Kidney epithelial cell (primary cell): Measurements from ENCODE around the gene ZNF267. TPM values are rescaled to one million over a fixed set of nuclear protein-coding genes. Genes with fewer than 3 reads are reported as not detected.
"Not testable (repeated sequence)": the region's sequence is repeated elsewhere in the genome, so short reads cannot be mapped to it uniquely, and the experiment has no call there.

Source experiments
- DNase-seq: peaks from one replicate; pipeline ENCODE4 v3.0.0-alpha.2; 2010; ENCODE audit warnings: low read depth
- H3K27me3 ChIP-seq: 2 replicates; pipeline ENCODE4 v1.6.0; 2011; ENCODE audit warnings: low read length; ENCODE audit not compliant: control insufficient read depth, insufficient read depth
- H3K36me3 ChIP-seq: 2 replicates; pipeline ENCODE4 v1.5.1; 2011; ENCODE audit warnings: low read length; ENCODE audit not compliant: control insufficient read depth, insufficient read depth
- H3K4me3 ChIP-seq: 2 replicates; pipeline ENCODE4 v1.5.1; 2011; ENCODE audit warnings: low read depth, mild to moderate bottlenecking, control low read depth, low read length
- total RNA-seq: library from RNA; depleted of rRNA; stranded (reverse); fragments of >200 nt; gene quantifications from 2 replicates; pipeline ENCODE4 v1.2.3, GENCODE V29; 2015
- TF ChIP-seq, protein P1 (sequence below): IDR thresholded peaks from 2 replicates; pipeline ENCODE4 v1.5.1; 2011; ENCODE audit warnings: mild to moderate bottlenecking, moderate library complexity, low read length, control low read depth, inconsistent platforms; ENCODE audit not compliant: insufficient read depth, poor library complexity, severe bottlenecking

ZNF267 gene
- total RNA-seq, result 16.5 and 32.3 TPM in 2 replicates

DNA sequence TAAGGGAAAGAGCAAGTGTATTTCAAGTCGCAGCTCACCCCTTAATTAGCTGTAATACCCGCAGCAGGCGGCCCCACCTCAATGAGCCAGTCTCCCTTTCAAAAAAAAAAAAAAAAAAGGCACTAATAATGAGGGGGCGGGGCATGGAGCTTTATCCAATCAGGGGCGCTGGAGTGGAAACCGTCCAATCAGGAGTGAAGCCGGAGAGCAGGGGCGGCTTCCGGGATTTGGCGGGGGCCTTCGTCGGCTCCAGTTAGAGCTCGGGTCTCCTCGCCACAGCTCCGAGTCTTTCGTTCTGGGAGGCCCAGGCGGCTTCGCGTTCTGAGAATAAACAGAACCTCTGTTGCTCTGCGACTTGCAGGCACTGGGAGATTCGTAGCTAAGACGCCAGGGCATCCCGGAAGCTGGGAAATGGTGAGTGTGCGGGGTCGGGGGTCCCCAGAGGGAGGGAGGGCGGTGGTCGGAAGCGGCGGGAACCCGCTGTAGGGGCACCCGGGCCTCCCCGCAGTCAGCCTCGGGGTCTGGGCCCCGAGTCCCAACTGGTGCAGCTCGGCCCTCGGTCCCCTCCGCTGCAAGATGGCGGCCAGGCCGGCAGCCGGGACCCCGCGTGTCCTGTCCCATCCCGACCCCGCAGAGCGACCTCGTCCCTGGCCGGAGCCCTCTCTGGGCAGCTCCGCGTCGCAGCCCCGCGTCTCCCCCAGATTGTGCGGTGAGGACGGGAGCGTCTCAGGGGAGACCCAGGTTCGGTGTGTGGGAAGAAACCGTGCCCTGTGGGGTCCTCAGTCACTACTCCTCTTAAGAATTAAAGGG is at the start of gene ZNF267:
ZNF267 (plus strand) TSS at position 252 of the 810 bp plus-strand sequence; CDS start at position 412, 160 bp downstream.
- H3K36me3 ChIP-seq, result peaks cover 2% of the 10 kb centered on the region
- H3K4me3 ChIP-seq, result peak within 1 kb of the TSS; percentile 100
- DNase-seq, result no peak
- TF ChIP-seq, protein P1, sequence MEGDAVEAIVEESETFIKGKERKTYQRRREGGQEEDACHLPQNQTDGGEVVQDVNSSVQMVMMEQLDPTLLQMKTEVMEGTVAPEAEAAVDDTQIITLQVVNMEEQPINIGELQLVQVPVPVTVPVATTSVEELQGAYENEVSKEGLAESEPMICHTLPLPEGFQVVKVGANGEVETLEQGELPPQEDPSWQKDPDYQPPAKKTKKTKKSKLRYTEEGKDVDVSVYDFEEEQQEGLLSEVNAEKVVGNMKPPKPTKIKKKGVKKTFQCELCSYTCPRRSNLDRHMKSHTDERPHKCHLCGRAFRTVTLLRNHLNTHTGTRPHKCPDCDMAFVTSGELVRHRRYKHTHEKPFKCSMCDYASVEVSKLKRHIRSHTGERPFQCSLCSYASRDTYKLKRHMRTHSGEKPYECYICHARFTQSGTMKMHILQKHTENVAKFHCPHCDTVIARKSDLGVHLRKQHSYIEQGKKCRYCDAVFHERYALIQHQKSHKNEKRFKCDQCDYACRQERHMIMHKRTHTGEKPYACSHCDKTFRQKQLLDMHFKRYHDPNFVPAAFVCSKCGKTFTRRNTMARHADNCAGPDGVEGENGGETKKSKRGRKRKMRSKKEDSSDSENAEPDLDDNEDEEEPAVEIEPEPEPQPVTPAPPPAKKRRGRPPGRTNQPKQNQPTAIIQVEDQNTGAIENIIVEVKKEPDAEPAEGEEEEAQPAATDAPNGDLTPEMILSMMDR, result no peak
- H3K27me3 ChIP-seq, result no peaks in the 10 kb centered on the region

GRCh38 chr16:31833047-31833446 is 40.6 kb upstream of the ZNF267 start:
- H3K36me3 ChIP-seq, result no peaks in the 10 kb centered on the region
- H3K4me3 ChIP-seq, result no peak overlapping the region
- no peaks in the 10 kb centered on the region for H3K27me3 ChIP-seq
- TF ChIP-seq, protein P1, result no peak
- DNase-seq, result no peak

GRCh38 chr16:31836396-31836795 is 37.2 kb upstream of the ZNF267 start:
- not testable (repeated sequence) for H3K36me3 ChIP-seq, DNase-seq, H3K4me3 ChIP-seq, H3K27me3 ChIP-seq

DNA sequence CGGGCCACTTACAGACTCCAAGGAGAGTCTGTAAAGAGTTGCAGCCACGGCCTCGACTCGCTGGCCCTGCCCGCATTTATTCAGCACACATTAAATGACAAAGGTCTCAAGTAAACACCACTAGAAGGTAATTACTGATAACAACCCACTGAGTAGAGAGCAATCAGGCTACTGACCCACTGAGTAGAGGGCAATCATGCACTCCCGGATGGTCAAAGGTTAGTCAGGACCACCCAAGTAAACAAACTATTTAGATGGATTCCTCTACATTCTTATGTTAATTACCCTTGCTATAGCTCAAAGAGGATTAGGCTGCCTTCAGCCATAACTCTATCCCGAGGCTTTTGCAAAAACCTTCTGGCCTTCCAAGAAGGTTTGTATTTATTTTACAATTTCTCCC is 30.7 kb upstream of the ZNF267 start:
- TF ChIP-seq, protein P1, result no peak
- no peaks in the 10 kb centered on the region for H3K27me3 ChIP-seq
- DNase-seq, result no peak
- no peak overlapping the region for H3K4me3 ChIP-seq
- H3K36me3 ChIP-seq, result no peaks in the 10 kb centered on the region

GRCh38 chr16:31848572-31848971 is 25.0 kb upstream of the ZNF267 start:
- H3K36me3 ChIP-seq, H3K27me3 ChIP-seq, DNase-seq, H3K4me3 ChIP-seq: not testable (repeated sequence)

GRCh38 chr16:31853291-31853690 is 20.3 kb upstream of the ZNF267 start:
- Histone ChIP-seq H3K36me3 (no peaks in the 10 kb centered on the region), H3K4me3 (no peak overlapping the region), H3K27me3 (no peaks in the 10 kb centered on the region)
- TF ChIP-seq, protein P1, result no peak
- no peak for DNase-seq

DNA sequence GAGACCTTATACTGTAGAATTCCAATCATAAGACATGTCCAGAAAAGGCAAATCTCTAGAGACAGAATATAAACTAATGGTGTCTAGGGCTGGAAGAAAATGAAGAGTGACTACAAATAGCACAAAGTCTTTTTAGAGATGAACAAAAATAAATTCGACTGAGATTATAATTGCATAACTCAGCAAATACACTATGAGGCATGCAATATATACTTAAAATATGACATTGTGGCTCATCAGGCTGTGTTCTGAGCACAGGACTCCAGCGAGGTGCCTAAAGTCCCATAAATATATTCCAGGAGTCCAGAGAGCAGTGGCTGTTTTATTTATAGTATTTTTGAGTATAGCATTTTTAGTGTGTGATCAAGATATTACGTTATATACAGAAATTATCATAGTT is 13.1 kb upstream of the ZNF267 start:
- H3K27me3 ChIP-seq, result no peaks in the 10 kb centered on the region
- TF ChIP-seq, protein P1, result no peak
- no peaks in the 10 kb centered on the region for H3K36me3 ChIP-seq
- no peak for DNase-seq
- H3K4me3 ChIP-seq, result no peak overlapping the region
